H1 (cell line): ENCODE measurements around the gene KSR2. TPM values are rescaled to one million over a fixed set of nuclear protein-coding genes. Genes with fewer than 3 reads are reported as not detected.

Experiments
- CEBPB ChIP-seq: IDR thresholded peaks from 2 replicates; pipeline ENCODE4 v1.6.1; 2012; ENCODE audit warnings: low read depth, low read length
- GABPA ChIP-seq: IDR thresholded peaks from 2 replicates; pipeline ENCODE4 v1.6.1; 2011; ENCODE audit warnings: mild to moderate bottlenecking, low read length, moderate library complexity, borderline replicate concordance; ENCODE audit not compliant: insufficient read depth
- GTF2F1 ChIP-seq: IDR thresholded peaks from 2 replicates; pipeline ENCODE4 v1.6.1; 2012; ENCODE audit warnings: low read depth, low read length, improper control_type of control experiment, borderline replicate concordance
- KDM1A ChIP-seq: fragments of 200-600, 300-600 bp; sonication (generic); IDR thresholded peaks from 2 replicates; pipeline ENCODE4 v1.7.1; 2016; ENCODE audit warnings: mild to moderate bottlenecking, low read length, borderline replicate concordance
- RNF2 ChIP-seq: fragments of 200-900, 300-1000 bp; sonication (generic); IDR thresholded peaks from 2 replicates; pipeline ENCODE4 v1.7.1; 2016; ENCODE audit warnings: borderline replicate concordance, low read depth, mild to moderate bottlenecking, antibody characterized with exemption, low read length; ENCODE audit not compliant: poor library complexity, severe bottlenecking; ENCODE audit errors: missing control alignments
- SIX5 ChIP-seq: IDR thresholded peaks from 2 replicates; pipeline ENCODE4 v1.6.1; 2011; ENCODE audit warnings: mild to moderate bottlenecking, low read depth, low read length
- SP4 ChIP-seq: IDR thresholded peaks from 2 replicates; pipeline ENCODE4 v1.6.1; 2012; ENCODE audit warnings: low read length, inconsistent platforms
- ZNF274 ChIP-seq: IDR thresholded peaks from 2 replicates; pipeline ENCODE4 v1.7.0; 2012; ENCODE audit warnings: low read length, borderline replicate concordance; ENCODE audit errors: extremely low read depth
- polyA plus RNA-seq, 7 experiments: library from polyadenylated mRNA; depleted of rRNA in 3 of 7; stranded (reverse) in 5 of 7; unstranded in 2 of 7; fragments of >200 nt in 5 of 7; fragments of 200-250 nt in 2 of 7; gene quantifications; 1 replicate in 5 of 7; 2 replicates in 1 of 7; 4 replicates in 1 of 7; pipeline versions ENCODE4 v1.2.1 to v1.2.3, GENCODE V29; 2011 to 2013; ENCODE audit warnings: missing spikeins in 2 of 7, mixed read lengths in 2 of 7
- total RNA-seq: library from RNA; stranded (reverse); fragmentation: NEBNext Ultra II Directional; extraction: Animal tissue kit (Norgen Biotek cat#: 25700); gene quantifications from 2 replicates; pipeline ENCODE4 v1.2.1, GENCODE V29; 2021

Gene KSR2
- total and polyA plus RNA-seq, 2 of the 8 experiments (the other 6 are each of a cell fraction or from before 2014, with no cell fraction given) = 0.74 to 2.2 TPM

- TF ChIP-seq KDM1A (no peak), GABPA (no peak), SP4 (no peak), GTF2F1 (no peak), CEBPB (no peak), SIX5 (no peak), RNF2 (no peak), ZNF274 (no peak)
These were observed 18.1 kb upstream of the KSR2 start (continued) for GRCh38 chr12:117986705-117987469.
